ENCODE results near the gene C11orf16.
A peak's percentile ranks its signal among the peaks of the same experiment; 100 is the strongest.
"Not testable (repeated sequence)": the region's sequence is repeated elsewhere in the genome, so short reads cannot be mapped to it uniquely, and the experiment has no call there.

C11orf16 gene

GRCh38 chr11:8932564-8933180 is at the start of gene C11orf16:
Gene C11orf16, minus strand, starts transcription at chr11:8932947. Its CDS starts 639 bp downstream, at chr11:8932308.
- no peak for DNase-seq (ENCODE audit: low read depth)

GRCh38 chr11:8980485-8980884 is 47.7 kb upstream of the C11orf16 start:
- no peak for DNase-seq (ENCODE audit: low read depth)

DNA sequence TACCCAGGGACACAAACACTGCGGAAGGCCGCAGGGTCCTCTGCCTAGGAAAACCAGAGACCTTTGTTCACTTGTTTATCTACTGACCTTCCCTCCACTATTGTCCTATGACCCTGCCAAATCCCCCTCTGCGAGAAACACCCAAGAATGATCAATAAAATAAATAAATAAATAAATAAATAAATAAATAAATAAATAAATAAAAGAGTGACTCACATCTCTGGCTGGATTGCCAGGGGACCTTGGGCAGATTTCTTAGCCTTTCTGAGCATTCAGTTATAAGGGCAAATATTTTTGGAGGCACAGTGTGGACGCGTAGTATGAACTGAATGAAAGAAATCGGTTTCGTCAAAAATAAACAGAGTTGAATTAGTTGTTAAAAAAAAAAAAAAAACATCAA is 46.6 kb upstream of the C11orf16 start:
- not testable (repeated sequence) for DNase-seq (ENCODE audit: low read depth)

DNA sequence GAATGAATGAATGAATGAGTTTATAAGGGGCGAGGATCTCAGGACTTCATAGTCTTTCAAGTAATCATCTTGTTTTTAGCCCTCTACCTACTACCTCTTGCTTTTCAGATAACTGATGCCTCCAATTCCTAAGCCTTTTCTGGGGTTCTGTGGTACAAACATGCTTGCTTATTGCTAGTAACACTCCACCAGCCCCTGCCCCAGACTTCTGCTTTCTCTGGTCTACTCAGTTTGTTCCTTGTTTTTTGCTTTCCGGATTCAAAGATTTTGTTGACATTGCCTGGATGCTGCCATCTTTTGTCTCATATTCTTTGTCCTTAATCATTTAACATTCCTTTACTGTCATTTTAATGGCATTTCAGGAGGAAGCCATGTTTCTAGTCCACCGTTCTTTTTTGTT is 40.4 kb upstream of the C11orf16 start:
- no peak for DNase-seq (ENCODE audit: low read depth)

- no peak for DNase-seq (ENCODE audit: low read depth)
These were observed 39.2 kb upstream of the C11orf16 start for GRCh38 chr11:8971924-8972316.

DNA sequence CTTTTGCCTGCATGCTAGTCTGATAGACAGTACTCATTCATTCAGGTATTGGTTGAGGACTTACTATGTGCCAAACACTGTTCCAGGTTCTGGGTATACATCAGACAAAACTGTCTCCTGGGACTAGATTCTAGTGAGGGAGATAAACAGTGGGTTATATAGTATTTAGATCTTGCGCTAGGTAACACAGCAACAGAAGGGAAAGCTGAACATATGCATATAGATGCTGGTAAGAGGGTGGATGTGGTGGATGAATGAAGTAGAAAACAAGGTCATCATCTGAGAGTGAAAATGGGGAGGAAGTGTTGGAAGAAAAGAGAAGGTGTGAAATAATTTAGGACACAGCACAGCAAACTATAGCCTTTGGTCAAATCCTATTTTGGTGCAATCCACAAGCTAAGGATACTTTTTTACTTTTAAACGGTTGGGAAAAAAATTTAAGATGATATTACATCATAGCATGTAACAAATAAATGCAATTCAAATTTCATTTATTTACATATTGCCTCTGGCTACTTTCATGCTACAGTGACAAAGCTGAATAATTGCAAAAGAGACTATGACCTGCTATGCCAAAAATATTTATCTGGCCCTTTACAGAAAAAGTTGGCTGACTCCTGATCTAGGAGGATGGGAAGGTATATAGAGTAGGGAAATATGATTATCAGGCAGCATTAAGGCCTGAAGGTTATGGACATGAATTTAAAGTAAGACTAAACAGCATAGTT is 38.6 kb upstream of the C11orf16 start:
- DNase-seq (ENCODE audit: low read depth), result no peak

DNA sequence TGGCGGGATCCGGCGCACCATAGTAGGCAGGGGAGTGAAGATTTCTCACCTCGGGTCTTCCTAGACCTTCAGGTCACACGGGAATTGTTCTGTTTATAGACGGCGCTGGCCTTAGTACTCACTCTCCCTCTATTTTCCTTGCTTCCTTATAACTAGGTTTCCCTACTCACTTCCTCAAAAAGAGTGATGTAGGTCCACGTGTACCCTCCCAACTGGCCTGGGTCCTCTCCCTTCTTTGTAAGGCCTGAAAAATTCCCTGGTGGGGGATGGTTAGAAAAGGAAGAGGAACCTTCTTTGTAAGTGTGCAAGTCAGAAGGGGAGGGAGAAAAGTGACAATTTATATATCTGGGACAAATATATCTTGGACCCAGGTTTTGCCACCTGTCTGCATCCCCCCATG is 34.4 kb upstream of the C11orf16 start:
- no peak for DNase-seq (ENCODE audit: low read depth)

DNA sequence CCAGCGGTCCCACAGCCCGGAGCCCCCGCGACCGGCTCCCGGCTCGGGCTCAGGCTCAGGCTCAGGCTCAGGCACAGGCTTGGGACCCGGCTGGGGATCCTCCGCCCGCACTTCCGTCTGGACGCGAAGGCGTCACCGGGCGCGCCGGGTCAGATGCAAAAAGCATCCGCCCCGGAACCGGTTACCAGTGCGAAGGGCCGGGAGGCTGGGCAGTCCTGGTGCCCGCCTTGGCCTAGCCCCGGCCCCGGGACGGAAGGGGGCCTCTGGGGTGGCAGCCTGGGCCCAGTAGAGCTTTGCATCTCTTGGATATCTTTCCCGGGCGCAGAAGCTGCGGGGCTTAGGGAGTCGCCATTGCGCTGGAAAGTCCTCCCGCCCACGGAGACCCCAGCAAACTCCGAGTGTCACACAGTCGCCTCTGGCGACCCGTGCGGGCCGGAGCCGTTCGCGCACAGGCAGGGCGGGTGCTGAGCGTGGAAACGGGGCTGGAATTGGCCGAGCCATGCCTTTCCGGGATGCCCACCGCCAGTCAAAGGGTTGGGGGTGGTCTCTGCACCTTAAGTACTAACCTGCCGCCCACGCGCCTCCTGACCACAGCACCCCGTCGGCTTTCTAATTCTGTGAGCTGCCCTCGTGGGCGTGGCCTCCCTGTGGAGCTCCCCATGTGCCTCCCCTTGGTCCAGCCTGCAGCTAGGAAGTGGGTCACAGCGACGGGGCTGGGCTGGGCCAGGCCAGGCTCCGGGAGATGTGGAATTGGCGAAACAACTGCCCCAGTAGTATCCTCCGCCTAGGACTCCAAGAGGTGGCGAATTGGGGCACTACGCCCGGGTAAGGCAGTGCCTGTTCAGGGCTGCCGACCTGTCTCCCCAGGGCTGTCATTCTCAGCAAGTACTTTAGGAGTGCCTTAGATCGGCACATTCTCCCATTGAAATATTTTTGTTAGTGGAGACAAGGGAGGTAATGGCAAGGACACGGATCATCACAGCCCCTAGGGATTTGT is 31.9 kb upstream of the C11orf16 start, which contains the start of gene TMEM9B:
TSS of gene TMEM9B (minus strand) at position 119 of the 997 bp plus-strand sequence. CDS start 129 bp downstream, outside the sequence.
- DNase-seq (ENCODE audit: low read depth), result peak; percentile 48

DNA sequence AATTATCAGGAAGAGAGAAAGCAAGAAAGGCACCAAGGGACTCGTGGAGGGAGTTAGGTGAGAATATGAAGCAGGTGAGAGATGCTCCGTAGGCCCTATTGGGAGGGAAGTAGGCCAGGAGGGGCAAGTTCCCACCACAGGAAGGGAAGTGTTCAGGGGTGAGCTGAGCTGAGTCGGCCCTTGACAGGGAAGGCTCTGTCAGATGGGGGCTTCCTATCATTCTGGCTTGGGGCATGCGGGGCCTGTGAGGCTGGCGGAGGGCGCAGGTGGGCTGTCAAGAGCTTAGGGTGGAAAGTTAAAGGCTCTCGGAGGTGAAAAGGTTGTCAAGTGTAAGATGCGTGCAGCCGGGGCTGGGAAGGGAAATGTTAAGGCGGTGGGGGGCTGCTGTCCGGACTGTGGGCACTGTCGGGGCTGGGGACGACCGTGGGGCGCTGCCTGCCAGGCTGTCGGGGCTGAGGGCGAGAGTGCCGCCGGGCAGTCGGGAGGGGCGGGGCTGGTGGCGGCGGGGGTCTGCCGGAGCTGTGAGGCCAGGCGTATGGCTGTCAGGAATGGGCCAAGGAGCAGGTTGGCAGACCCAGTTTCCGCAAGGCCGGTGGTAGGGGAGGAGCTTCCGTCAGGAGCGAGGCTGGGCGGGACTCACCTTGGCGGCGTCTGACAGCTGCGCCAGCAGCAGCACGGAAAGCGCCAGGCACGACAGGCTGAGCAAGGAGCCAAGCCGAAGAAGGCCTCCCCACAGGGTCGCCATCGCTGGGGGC is 31.0 kb upstream of the C11orf16 start:
- peak; percentile 55 for DNase-seq (ENCODE audit: low read depth)

DNA sequence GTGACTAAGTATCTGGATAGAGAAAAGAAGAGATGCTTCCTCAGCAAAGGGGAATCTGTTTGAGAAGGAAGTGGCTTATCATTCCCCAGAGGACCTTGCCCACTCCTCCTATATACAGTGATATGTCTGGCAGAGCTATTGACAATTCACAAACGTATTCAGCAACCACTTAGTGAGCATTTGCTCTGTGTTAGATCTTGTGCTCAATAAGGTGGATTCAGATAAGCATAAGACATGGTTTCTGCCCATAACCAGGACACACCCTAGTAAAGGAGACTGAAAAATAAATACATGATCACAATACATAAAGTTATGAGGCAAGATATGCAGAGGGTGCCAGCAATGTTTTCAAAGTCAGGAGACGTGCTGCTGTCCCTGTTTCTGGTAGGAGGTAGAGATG is 30.1 kb upstream of the C11orf16 start:
- no peak for DNase-seq (ENCODE audit: low read depth)

DNA sequence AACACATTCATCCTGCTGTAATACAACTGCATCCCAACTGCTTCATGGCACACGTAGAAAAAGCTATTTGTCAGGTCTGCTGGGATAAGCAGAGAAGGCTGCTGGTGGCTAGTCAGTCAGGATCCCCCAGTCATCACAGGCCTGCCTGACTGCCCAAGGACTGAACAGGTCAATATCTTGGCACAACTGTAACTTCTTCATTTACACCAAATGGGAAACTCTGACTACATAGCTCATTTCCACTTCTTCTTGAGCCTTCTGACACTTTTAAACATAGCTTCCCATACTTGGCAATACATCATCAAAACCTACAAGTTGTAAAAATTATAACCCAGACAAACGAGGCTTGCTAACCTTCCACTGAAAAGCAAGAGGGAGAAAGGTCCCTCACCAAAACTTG is 28.7 kb upstream of the C11orf16 start:
- no peak for DNase-seq (ENCODE audit: low read depth)

- no peak for DNase-seq (ENCODE audit: low read depth)
These were observed 26.9 kb upstream of the C11orf16 start for GRCh38 chr11:8959546-8960166.

DNA sequence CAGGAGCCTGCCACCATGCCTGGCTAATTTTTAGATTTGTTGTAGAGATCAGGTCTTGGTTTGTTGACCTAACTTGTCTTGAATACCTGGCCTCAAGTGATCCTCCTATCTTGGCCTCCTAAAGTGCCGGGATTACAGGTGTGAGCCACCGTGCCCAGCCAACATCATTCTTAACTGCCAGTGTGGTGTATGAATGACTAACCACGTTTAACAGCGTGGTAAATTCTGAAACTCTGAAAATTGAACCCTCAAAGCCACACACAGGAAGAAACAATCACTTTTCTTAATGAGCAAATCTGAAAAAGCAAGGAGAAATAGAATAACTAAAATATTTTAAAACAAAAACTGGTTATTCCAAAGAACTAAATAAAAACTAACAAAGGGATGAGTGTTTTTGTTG is 24.1 kb upstream of the C11orf16 start:
- no peak for DNase-seq (ENCODE audit: low read depth)

DNA sequence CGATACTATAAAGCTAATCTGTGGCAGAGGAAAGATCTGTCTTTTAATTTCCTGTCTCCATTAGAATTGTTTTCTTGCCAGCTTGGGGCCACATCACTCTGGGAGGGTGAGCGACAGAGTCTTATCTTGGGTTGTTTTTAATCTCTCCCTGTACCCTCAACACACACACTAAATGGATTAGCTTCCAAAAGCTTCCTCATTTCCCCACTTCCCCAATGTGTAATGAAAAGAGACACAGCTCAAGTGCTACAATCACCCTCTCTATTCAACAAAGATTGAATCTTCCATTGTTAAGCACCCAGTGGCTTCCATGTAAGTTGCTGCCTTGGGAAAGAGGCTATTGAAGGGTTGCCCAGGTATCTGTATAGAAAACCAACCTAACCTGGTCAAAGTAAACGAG is 16.1 kb upstream of the C11orf16 start:
- no peak for DNase-seq (ENCODE audit: low read depth)

DNA sequence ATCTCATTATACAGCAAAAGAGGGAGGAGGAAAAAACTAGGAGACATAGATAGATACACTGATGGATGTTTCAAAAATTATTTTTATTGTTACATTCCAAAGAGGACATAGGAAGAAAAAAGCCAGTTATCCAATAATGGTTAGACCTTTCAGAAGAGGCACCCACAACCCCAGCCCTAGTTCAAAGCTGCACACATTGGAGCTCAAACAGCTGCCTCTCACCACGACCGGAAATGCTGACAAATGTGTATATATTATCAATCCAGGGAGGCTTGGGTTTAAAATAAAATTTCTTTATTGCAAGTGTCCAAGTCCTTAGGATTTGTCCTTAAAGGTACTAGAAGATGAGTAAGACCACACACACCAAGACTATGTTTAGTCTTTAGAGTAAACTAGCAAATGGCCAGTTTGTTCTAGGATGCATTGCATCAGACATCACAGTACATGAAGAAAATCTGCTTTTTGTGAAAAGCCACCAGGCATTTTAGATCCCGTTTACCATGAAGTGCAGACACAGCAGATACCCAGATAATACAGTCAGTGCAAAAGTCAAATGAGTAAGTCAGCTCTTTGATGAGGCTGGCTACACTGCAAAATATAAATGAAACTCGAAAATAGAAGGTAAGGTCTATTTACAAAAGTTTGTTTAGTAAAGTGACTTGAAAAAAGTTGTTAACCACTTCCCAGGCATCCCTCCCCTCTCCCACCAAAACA is 14.6 kb upstream of the C11orf16 start:
- no peak for DNase-seq (ENCODE audit: low read depth)

DNA sequence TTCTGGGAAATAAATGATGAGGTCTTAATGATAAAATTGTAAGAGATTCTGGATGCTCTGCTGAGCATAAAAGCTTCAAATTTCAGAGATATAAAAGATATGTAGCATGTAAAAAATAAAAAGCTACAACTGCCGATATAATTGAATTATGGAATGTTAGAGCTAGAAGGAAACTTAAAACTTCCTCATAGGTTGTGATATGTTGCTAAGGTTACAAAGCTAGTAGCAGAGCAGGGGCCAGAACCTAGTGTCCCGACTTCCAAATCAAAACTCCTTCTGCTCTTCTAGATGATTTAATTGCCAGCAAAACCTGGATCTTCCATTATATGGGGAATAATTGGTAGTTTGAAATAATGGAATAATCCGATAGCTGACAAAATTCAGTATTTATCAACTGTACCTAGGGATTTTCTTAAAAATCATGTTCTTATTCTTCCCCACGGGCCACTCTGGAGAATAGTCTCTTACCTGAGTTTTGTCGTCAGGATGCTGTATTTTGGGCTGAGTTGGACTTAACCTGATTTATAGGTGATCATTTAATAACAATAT is 9.8 kb upstream of the C11orf16 start, which contains the start of gene ASCL3:
TSS of gene ASCL3 (minus strand) at position 499 of the 549 bp plus-strand sequence. CDS start 4,855 bp downstream, outside the sequence.
- no peak for DNase-seq (ENCODE audit: low read depth)

- no peak for DNase-seq (ENCODE audit: low read depth)
These were observed 8.8 kb upstream of the C11orf16 start for GRCh38 chr11:8941341-8942103.

DNA sequence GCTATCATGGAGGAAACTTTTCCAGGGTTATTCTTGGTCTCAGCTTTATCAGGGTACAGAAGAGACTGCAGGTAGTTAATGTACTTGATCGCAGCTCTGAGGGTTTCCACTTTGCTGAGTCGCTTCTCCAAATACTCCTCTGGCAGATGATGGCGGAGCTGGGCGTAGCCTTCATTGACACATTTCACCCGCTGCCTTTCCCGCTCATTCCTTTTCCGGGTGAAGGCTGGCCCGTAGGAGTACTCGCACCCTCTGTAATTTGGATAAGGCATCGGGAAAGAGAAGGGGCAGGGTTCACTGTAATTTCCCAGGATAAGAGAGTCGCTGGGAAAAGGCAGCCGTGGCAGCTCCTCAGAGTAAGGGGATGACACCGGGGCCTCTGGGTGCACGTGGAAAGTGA is 4.9 kb upstream of the C11orf16 start:
- DNase-seq (ENCODE audit: low read depth), result no peak

DNA sequence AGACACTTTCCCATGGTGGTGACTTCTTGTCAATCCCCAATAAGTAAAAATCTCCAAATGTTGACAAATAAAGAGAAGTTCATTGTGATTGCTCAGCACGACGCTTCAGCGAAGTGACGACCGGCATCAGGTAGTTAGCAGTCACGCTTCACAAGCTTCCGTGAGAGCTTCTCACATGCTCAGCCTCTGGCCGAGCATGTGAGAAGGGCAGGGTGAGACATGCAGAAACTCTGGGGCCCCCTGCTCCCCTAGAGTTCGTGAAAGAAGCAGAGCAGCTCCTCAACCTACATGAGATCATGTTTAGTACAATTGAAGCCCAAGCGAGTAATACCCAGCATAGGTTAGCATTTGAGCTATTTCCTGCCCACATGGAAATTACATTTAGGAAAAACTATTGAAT is 4.4 kb upstream of the C11orf16 start:
- DNase-seq (ENCODE audit: low read depth), result no peak

All from stimulated activated CD8-positive, alpha-beta memory T cell treated with anti-CD3 and anti-CD28 coated beads, Interleukin-15, amount 100 ng/mL, for 1 hour (primary cell).